K562 (cell line): ENCODE measurements around the gene MRFAP1. TPM values are rescaled to one million over a fixed set of nuclear protein-coding genes. Genes with fewer than 3 reads are reported as not detected.

Source experiments
- ATAC-seq: fragments of 200-7000 bp; cut with Tn5 transposase; 3 replicates; pipeline ENCODE4 v1.9.1; 2020; ENCODE audit warnings: moderate library complexity
- BruUV-seq: library from RNA; stranded (reverse); fragments of 400-500 nt; replicated peaks from 2 replicates; lab custom pipeline; 2021; lab: Mats Ljungman, UMichigan
- CTCF ChIA-PET: fragments of 300-600 bp; formaldehyde crosslinking; extraction: SDS; loops from one replicate; lab custom pipeline; 2021; ENCODE audit warnings: low intra/inter-chr PET ratio; lab: Yijun Ruan, JAX
- POLR2A ChIA-PET: fragments of 300-600, 350-650 bp; sonication (Branson Sonifier 250); formaldehyde crosslinking; extraction: SDS; loops from one replicate; lab custom pipeline; 2021; ENCODE audit warnings: antibody characterized with exemption, inconsistent platforms; lab: Yijun Ruan, JAX
- DNase-seq, 4 experiments: peaks; one replicate each; pipeline versions ENCODE4 v3.0.0 to v3.0.0-alpha.2; 2011 to 2018; ENCODE audit warnings: low spot score in 3 of 4, mixed read lengths in 3 of 4; ENCODE audit errors: extremely low read depth in 1 of 4
- FAIRE-seq: peaks from 2 replicates; lab custom pipeline; 2011; peaks lifted over from hg19 to GRCh38; lab: Jason Lieb, UNC
- H2AFZ ChIP-seq: 2 replicates; pipeline ENCODE4 v1.6.0; 2011; ENCODE audit warnings: low read depth, low read length, control low read depth, inconsistent platforms
- H3K27ac ChIP-seq: fragments of 200-600 bp; 3 replicates; pipeline ENCODE4 v1.8.0; 2011; ENCODE audit warnings: low read depth, mild to moderate bottlenecking, control low read depth, inconsistent platforms, low read length, moderate library complexity, mixed read lengths; ENCODE audit errors: extremely low read depth
- H3K27me3 ChIP-seq, 2 experiments: fragments of 300-600 bp in 1 of 2; 2 replicates in 1 of 2; 3 replicates in 1 of 2; pipeline versions ENCODE4 v1.6.0 to v1.8.0; 2011; ENCODE audit warnings: inconsistent platforms in 2 of 2, low read length in 2 of 2, mild to moderate bottlenecking in 1 of 2, mixed read lengths in 1 of 2, moderate library complexity in 1 of 2; ENCODE audit not compliant: control insufficient read depth in 2 of 2, insufficient read depth in 2 of 2
- H3K36me3 ChIP-seq: fragments of 300-600 bp; 3 replicates; pipeline ENCODE4 v1.8.0; 2011; ENCODE audit warnings: mild to moderate bottlenecking, low read length, inconsistent platforms; ENCODE audit not compliant: control insufficient read depth, insufficient read depth
- H3K4me1 ChIP-seq, 2 experiments: fragments of 200-600 bp in 1 of 2; replicated peaks in 1 of 2; 2 replicates in 1 of 2; 3 replicates in 1 of 2; pipeline versions ENCODE4 v1.5.1 to v1.8.0; 2011; ENCODE audit warnings: inconsistent platforms in 2 of 2, low read length in 2 of 2, mild to moderate bottlenecking in 1 of 2, mixed read lengths in 1 of 2, moderate library complexity in 1 of 2; ENCODE audit not compliant: control insufficient read depth in 2 of 2, insufficient read depth in 2 of 2
- H3K4me2 ChIP-seq: 2 replicates; pipeline ENCODE4 v1.6.1; 2011; ENCODE audit warnings: low read length, control low read depth, inconsistent platforms, mixed read lengths; ENCODE audit not compliant: insufficient read depth
- H3K4me3 ChIP-seq: fragments of 200-600 bp; sonication (generic), shearing (Covaris generic); 2 replicates; pipeline ENCODE4 v1.5.1; 2016; ENCODE audit warnings: control low read depth, inconsistent platforms
- H3K79me2 ChIP-seq: fragments of 200-600 bp; 3 replicates; pipeline ENCODE4 v1.8.0; 2011; ENCODE audit warnings: low read length, inconsistent platforms; ENCODE audit not compliant: control insufficient read depth, insufficient read depth
- H3K9ac ChIP-seq, 2 experiments: 2 replicates each; pipeline versions ENCODE4 v1.6.0 to v1.6.1; 2011; ENCODE audit warnings: low read depth in 2 of 2, low read length in 2 of 2, control low read depth in 1 of 2, inconsistent platforms in 1 of 2, mild to moderate bottlenecking in 1 of 2, mixed read lengths in 1 of 2; ENCODE audit not compliant: insufficient read depth in 1 of 2
- H3K9me1 ChIP-seq: one replicate; pipeline ENCODE4 v1.6.0; 2011; ENCODE audit warnings: inconsistent platforms, mild to moderate bottlenecking, low read length, moderate library complexity; ENCODE audit not compliant: control insufficient read depth, insufficient read depth
- H3K9me3 ChIP-seq: replicated peaks from 2 replicates; pipeline ENCODE4 v1.5.1; 2011; ENCODE audit warnings: low read depth, low read length, inconsistent platforms; ENCODE audit not compliant: control insufficient read depth, insufficient read depth
- H4K20me1 ChIP-seq: replicated peaks from 2 replicates; pipeline ENCODE4 v1.6.1; 2011; ENCODE audit warnings: low read length, inconsistent platforms, mixed read lengths; ENCODE audit not compliant: control insufficient read depth, insufficient read depth
- CCAR2 ChIP-seq: fragments of 200-400 bp; formaldehyde crosslinking; IDR thresholded peaks from 2 replicates; pipeline ENCODE4 v1.6.1; 2017; ENCODE audit warnings: mild to moderate bottlenecking, low read depth, low read length
- ETS2 ChIP-seq: IDR thresholded peaks from 2 replicates; pipeline ENCODE4 v1.6.1; 2016; ENCODE audit warnings: borderline replicate concordance, missing genetic modification characterization, mild to moderate bottlenecking, moderate library complexity, missing compliant biosample characterization; ENCODE audit not compliant: poor library complexity, severe bottlenecking
- FOSL1 ChIP-seq: fragments of 200-800 bp; sonication (Bioruptor generic); conservative IDR thresholded peaks from 2 replicates; pipeline ENCODE4 v1.6.1; 2016; ENCODE audit warnings: missing genetic modification characterization, missing compliant biosample characterization
- FOXJ3 ChIP-seq: sonication (generic); formaldehyde crosslinking; IDR thresholded peaks from 2 replicates; pipeline ENCODE4 v1.4.0; 2020; ENCODE audit warnings: mild to moderate bottlenecking, missing genetic modification reagents
- HLTF ChIP-seq: fragments of 450-650 bp; IDR thresholded peaks from 2 replicates; pipeline ENCODE4 v1.6.1; 2016
- SAFB ChIP-seq: fragments of 200-400 bp; formaldehyde crosslinking; IDR thresholded peaks from 2 replicates; pipeline ENCODE4 v1.6.1; 2017; ENCODE audit warnings: low read depth, low read length, borderline replicate concordance
- SMARCA5 ChIP-seq: fragments of 450-650 bp; IDR thresholded peaks from 2 replicates; pipeline ENCODE4 v1.6.1; 2016
- TCF3 ChIP-seq: sonication (generic); formaldehyde crosslinking; IDR thresholded peaks from 2 replicates; pipeline ENCODE4 v1.4.0; 2020; ENCODE audit warnings: mild to moderate bottlenecking, missing genetic modification reagents
- ZNF561 ChIP-seq: fragments of 450-650 bp; formaldehyde crosslinking; conservative IDR thresholded peaks from 2 replicates; pipeline ENCODE4 v1.4.0; 2020; ENCODE audit warnings: mild to moderate bottlenecking, moderate library complexity
- ZNF584 ChIP-seq: fragments of 200-800 bp; sonication (Bioruptor generic); IDR thresholded peaks from 2 replicates; pipeline ENCODE4 v1.6.1; 2016; ENCODE audit warnings: low read depth, mild to moderate bottlenecking, missing genetic modification characterization, missing compliant biosample characterization
- ZNF668 ChIP-seq: fragments of 250-450 bp; sonication (Bioruptor Pico); IDR thresholded peaks from 2 replicates; pipeline ENCODE4 v1.8.0; 2022; ENCODE audit warnings: mild to moderate bottlenecking, inconsistent platforms
- ZNF695 ChIP-seq: fragments of 450-650 bp; formaldehyde crosslinking; IDR thresholded peaks from 2 replicates; pipeline ENCODE4 v1.4.0; 2020; ENCODE audit warnings: mild to moderate bottlenecking, moderate library complexity
- WGBS: fragments of 100-300 bp; shearing (Covaris generic); methylation state at CpG from one replicate; pipeline ENCODE4 v1.1.6; 2016; ENCODE audit warnings: low coverage, mixed read lengths; ENCODE audit not compliant: insufficient coverage; ENCODE audit errors: missing lambda C conversion rate; 5-methylcytosine and 5-hydroxymethylcytosine counted together
- in situ Hi-C: fragments of 300-500 bp; cut with MboI; formaldehyde crosslinking; loops from 4 replicates; pipeline ENCODE4 v1.15.0; 2018; ENCODE audit warnings: inconsistent platforms, mixed read lengths
- intact Hi-C: fragments of 100-400 bp; cut with micrococcal nuclease; formaldehyde crosslinking; loops from 2 replicates; pipeline ENCODE4 v1.14.2; 2022
- polyA plus RNA-seq, 8 experiments: library from polyadenylated mRNA; depleted of rRNA in 4 of 8; stranded (reverse) in 5 of 8; unstranded in 3 of 8; fragments of >200 nt; fragmentation: Nextera tagmentation in 2 of 8; fragmentation: Illumina TruSeq in 1 of 8; extraction: Ambion mirVana in 2 of 8; extraction: Trizol in 1 of 8; gene quantifications; 2 replicates each; pipeline versions ENCODE4 v1.2.1 to v1.2.3, GENCODE V29; 2011 to 2014; ENCODE audit warnings: inconsistent platforms in 1 of 8, missing spikeins in 1 of 8
- total RNA-seq, 7 experiments: library from RNA; depleted of rRNA in 6 of 7; stranded (reverse); fragments of >200 nt in 6 of 7; fragmentation: Illumina TruSeq in 2 of 7; extraction: Trizol in 2 of 7; gene quantifications; 2 replicates each; pipeline versions ENCODE4 v1.2.1 to v1.2.3, GENCODE V29; 2011 to 2021; ENCODE audit warnings: low replicate concordance in 1 of 7

MRFAP1 gene
- total and polyA plus RNA-seq, 9 of the 15 experiments (the other 6 are each of a cell fraction or from before 2014, with no cell fraction given) = 46.0 to 270 (median 151) TPM

- TF ChIP-seq FOSL1 (no peak), TCF3 (CRISPR knock-in tag) (no peak), ZNF695 (CRISPR knock-in tag) (no peak), HLTF (no peak), ZNF561 (no peak), FOXJ3 (no peak), CCAR2 (no peak)
Observed at GRCh38 chr4:6601661-6602250, 38.7 kb upstream of the MRFAP1 start (continued).

- H3K4me1 ChIP-seq = peaks cover 0 to 4% of the 10 kb centered on the region in 2 experiments; a peak in 1 of 5 replicates
- H3K27me3 ChIP-seq = no peaks in the 10 kb centered on the region
- H3K36me3 ChIP-seq = peaks cover 3% of the 10 kb centered on the region; the same call in 2 of the 3 replicates
- no peaks in the 10 kb centered on the region for H3K79me2 ChIP-seq
- intact Hi-C loops = no loop called here
- WGBS = 63% methylated on average over 6 of the region's 6 CpGs
- no peaks in the 10 kb centered on the region for H3K9me1 ChIP-seq
- H3K9ac ChIP-seq = no peak overlapping the region
- ATAC-seq = no peak
- POLR2A ChIA-PET = interaction anchor here (0.6 to 1.6 kb wide), 3 partner anchors 31 to 117 kb away, joined by 3 to 6 read pairs (median 3); no protein-coding TSS in a partner anchor
- no TSS peak for BruUV-seq
- H3K9me3 ChIP-seq = no peaks in the 10 kb centered on the region
- TF ChIP-seq ETS2 (tag) (no peak), SAFB (no peak), ZNF584 (CRISPR knock-in tag) (no peak), SMARCA5 (no peak), ZNF668 (CRISPR knock-in tag) (no peak)
- DNase-seq = no peak
- no peaks in the 10 kb centered on the region for H4K20me1 ChIP-seq
- no peak overlapping the region for H2AFZ ChIP-seq
- CTCF ChIA-PET = no interaction called here
- in situ Hi-C loops = no loop called here
- no peak overlapping the region for H3K4me2 ChIP-seq
- no peak for FAIRE-seq
- H3K4me3 ChIP-seq = no peak overlapping the region
- H3K27ac ChIP-seq = no peak overlapping the region
Observed at GRCh38 chr4:6602289-6602688, 38.2 kb upstream of the MRFAP1 start.
